ENCODE data around the gene SLC4A3.

Gene SLC4A3

GRCh38 chr2:219628235-219628985 lies 980 bp downstream of the SLC4A3 start:
- H3K4me2 ChIP-seq (ENCODE audit: low read length): peak overlapping the region; percentile 47
- WGBS (ENCODE audit: extremely low coverage, insufficient coverage, low lambda C conversion rate): no CpG with 5 or more reads among the region's 26 CpGs
- H3K18ac ChIP-seq (ENCODE audit: low read length): peak overlapping the region; percentile 54
- no peak overlapping the region for H2BK15ac ChIP-seq (replicated peaks; ENCODE audit: low read depth)
- no peaks in the 10 kb centered on the region for H3K79me2 ChIP-seq (ENCODE audit: control insufficient read depth, insufficient read depth, low read length)
- H3K4ac ChIP-seq (ENCODE audit: low read depth, low read length): peak overlapping the region; percentile 1
- no peak overlapping the region for H3K4me3 ChIP-seq (ENCODE audit: low read length)
- no peak for DNase-seq
- H3K9ac ChIP-seq (ENCODE audit: low read length): peak overlapping the region; percentile 74
- H2BK5ac ChIP-seq (ENCODE audit: low read length): no peak overlapping the region
- H2BK120ac ChIP-seq (ENCODE audit: low read depth, low read length): no peak overlapping the region
- no peak overlapping the region for H3K27ac ChIP-seq (ENCODE audit: low read depth, low read length)
- H3K56ac ChIP-seq (ENCODE audit: low read length): peak overlapping the region; percentile 85
- H2AK5ac ChIP-seq (ENCODE audit: low read length): no peak overlapping the region
- no peaks in the 10 kb centered on the region for H3K27me3 ChIP-seq (ENCODE audit: insufficient read depth, low read length, poor library complexity)
- no peaks in the 10 kb centered on the region for H3K4me1 ChIP-seq (ENCODE audit: control insufficient read depth, low read depth, low read length)
- H3K36me3 ChIP-seq (ENCODE audit: control insufficient read depth, insufficient read depth, low read length): no peaks in the 10 kb centered on the region
- H4K5ac ChIP-seq (ENCODE audit: low read length): no peak overlapping the region
- H3K79me1 ChIP-seq (ENCODE audit: low read length): no peaks in the 10 kb centered on the region
- H3K23ac ChIP-seq (ENCODE audit: low read length): peak overlapping the region; percentile 57
- H4K8ac ChIP-seq (ENCODE audit: low read depth, low read length): no peak overlapping the region

GRCh38 chr2:219628986-219629901 lies 1.8 kb downstream of the SLC4A3 start:
- Histone ChIP-seq H3K9ac (ENCODE audit: low read length) (no peak overlapping the region), H3K79me2 (ENCODE audit: control insufficient read depth, insufficient read depth, low read length) (no peaks in the 10 kb centered on the region), H3K4me1 (ENCODE audit: control insufficient read depth, low read depth, low read length) (no peaks in the 10 kb centered on the region), H2AK5ac (ENCODE audit: low read length) (no peak overlapping the region), H3K79me1 (ENCODE audit: low read length) (no peaks in the 10 kb centered on the region), H4K5ac (ENCODE audit: low read length) (no peak overlapping the region), H3K4me3 (ENCODE audit: low read length) (no peak overlapping the region), H2BK120ac (ENCODE audit: low read depth, low read length) (no peak overlapping the region), H3K56ac (ENCODE audit: low read length) (peak overlapping the region; percentile 1), H3K4ac (ENCODE audit: low read depth, low read length) (no peak overlapping the region), H3K4me2 (ENCODE audit: low read length) (no peak overlapping the region), H2BK5ac (ENCODE audit: low read length) (no peak overlapping the region), H3K27me3 (ENCODE audit: insufficient read depth, low read length, poor library complexity) (no peaks in the 10 kb centered on the region), H3K23ac (ENCODE audit: low read length) (no peak overlapping the region), H3K36me3 (ENCODE audit: control insufficient read depth, insufficient read depth, low read length) (no peaks in the 10 kb centered on the region), H3K18ac (ENCODE audit: low read length) (no peak overlapping the region), H2BK15ac (replicated peaks; ENCODE audit: low read depth) (no peak overlapping the region), H4K8ac (ENCODE audit: low read depth, low read length) (no peak overlapping the region), H3K27ac (ENCODE audit: low read depth, low read length) (no peak overlapping the region)
- no CpG with 5 or more reads among the region's 16 CpGs for WGBS (ENCODE audit: extremely low coverage, insufficient coverage, low lambda C conversion rate)
- DNase-seq: no peak

- Histone ChIP-seq H3K18ac (ENCODE audit: low read length) (no peak overlapping the region), H3K4ac (ENCODE audit: low read depth, low read length) (no peak overlapping the region), H3K56ac (ENCODE audit: low read length) (no peak overlapping the region), H4K8ac (ENCODE audit: low read depth, low read length) (no peak overlapping the region), H2BK120ac (ENCODE audit: low read depth, low read length) (no peak overlapping the region), H3K27me3 (ENCODE audit: insufficient read depth, low read length, poor library complexity) (no peaks in the 10 kb centered on the region), H3K79me1 (ENCODE audit: low read length) (no peaks in the 10 kb centered on the region), H4K5ac (ENCODE audit: low read length) (no peak overlapping the region), H2BK15ac (replicated peaks; ENCODE audit: low read depth) (no peak overlapping the region), H3K9ac (ENCODE audit: low read length) (no peak overlapping the region), H3K4me2 (ENCODE audit: low read length) (no peak overlapping the region), H3K79me2 (ENCODE audit: control insufficient read depth, insufficient read depth, low read length) (no peaks in the 10 kb centered on the region), H3K36me3 (ENCODE audit: control insufficient read depth, insufficient read depth, low read length) (no peaks in the 10 kb centered on the region), H2BK5ac (ENCODE audit: low read length) (no peak overlapping the region), H3K23ac (ENCODE audit: low read length) (no peak overlapping the region), H2AK5ac (ENCODE audit: low read length) (no peak overlapping the region), H3K4me1 (ENCODE audit: control insufficient read depth, low read depth, low read length) (no peaks in the 10 kb centered on the region), H3K4me3 (ENCODE audit: low read length) (no peak overlapping the region), H3K27ac (ENCODE audit: low read depth, low read length) (no peak overlapping the region)
- no CpG with 5 or more reads among the region's 20 CpGs for WGBS (ENCODE audit: extremely low coverage, insufficient coverage, low lambda C conversion rate)
- DNase-seq: no peak
Measured at GRCh38 chr2:219629976-219630695, 2.7 kb downstream of the SLC4A3 start.

GRCh38 chr2:219630770-219631405 lies 3.5 kb downstream of the SLC4A3 start:
- Histone ChIP-seq H3K4me3 (ENCODE audit: low read length) (no peak overlapping the region), H2BK5ac (ENCODE audit: low read length) (no peak overlapping the region), H4K5ac (ENCODE audit: low read length) (no peak overlapping the region), H3K27ac (ENCODE audit: low read depth, low read length) (no peak overlapping the region), H3K4ac (ENCODE audit: low read depth, low read length) (no peak overlapping the region), H2BK15ac (replicated peaks; ENCODE audit: low read depth) (no peak overlapping the region), H3K27me3 (ENCODE audit: insufficient read depth, low read length, poor library complexity) (no peaks in the 10 kb centered on the region), H3K79me2 (ENCODE audit: control insufficient read depth, insufficient read depth, low read length) (no peaks in the 10 kb centered on the region), H3K4me1 (ENCODE audit: control insufficient read depth, low read depth, low read length) (no peaks in the 10 kb centered on the region), H3K18ac (ENCODE audit: low read length) (no peak overlapping the region), H4K8ac (ENCODE audit: low read depth, low read length) (no peak overlapping the region), H3K36me3 (ENCODE audit: control insufficient read depth, insufficient read depth, low read length) (no peaks in the 10 kb centered on the region), H2AK5ac (ENCODE audit: low read length) (no peak overlapping the region), H3K23ac (ENCODE audit: low read length) (no peak overlapping the region), H3K4me2 (ENCODE audit: low read length) (no peak overlapping the region), H2BK120ac (ENCODE audit: low read depth, low read length) (no peak overlapping the region), H3K56ac (ENCODE audit: low read length) (peak overlapping the region; percentile 25), H3K79me1 (ENCODE audit: low read length) (no peaks in the 10 kb centered on the region), H3K9ac (ENCODE audit: low read length) (no peak overlapping the region)
- no CpG with 5 or more reads among the region's 17 CpGs for WGBS (ENCODE audit: extremely low coverage, insufficient coverage, low lambda C conversion rate)
- peak; percentile 20 for DNase-seq

DNA sequence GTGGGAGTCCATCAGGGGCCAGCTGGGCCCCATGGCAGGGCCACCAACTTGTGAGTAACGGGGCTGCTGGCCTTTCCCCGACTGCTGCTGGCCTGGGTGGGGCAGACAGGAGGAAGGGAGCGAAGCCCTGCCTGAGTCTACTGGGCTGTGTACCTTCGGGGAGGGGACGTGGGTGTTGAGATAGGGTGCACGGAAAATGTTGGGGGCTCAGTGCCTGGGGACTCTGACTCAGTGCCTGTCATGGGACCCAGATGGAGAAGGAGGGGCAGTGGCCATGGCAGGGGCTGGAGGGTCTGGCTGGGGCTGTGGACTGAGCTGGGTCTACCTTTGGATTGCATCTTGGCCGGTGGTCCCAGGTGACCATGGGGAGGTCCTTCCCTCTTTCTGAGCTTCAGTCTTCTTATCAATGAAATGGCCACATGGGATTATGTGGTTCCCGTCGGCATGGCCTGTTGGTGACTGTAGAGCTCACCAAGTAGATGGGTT lies 4.0 kb downstream of the SLC4A3 start:
- Histone ChIP-seq H3K36me3 (ENCODE audit: control insufficient read depth, insufficient read depth, low read length) (no peaks in the 10 kb centered on the region), H3K27me3 (ENCODE audit: insufficient read depth, low read length, poor library complexity) (no peaks in the 10 kb centered on the region), H2BK15ac (replicated peaks; ENCODE audit: low read depth) (no peak overlapping the region), H3K79me1 (ENCODE audit: low read length) (no peaks in the 10 kb centered on the region), H3K23ac (ENCODE audit: low read length) (no peak overlapping the region), H3K4me1 (ENCODE audit: control insufficient read depth, low read depth, low read length) (no peaks in the 10 kb centered on the region), H3K4me2 (ENCODE audit: low read length) (no peak overlapping the region), H2AK5ac (ENCODE audit: low read length) (no peak overlapping the region), H4K5ac (ENCODE audit: low read length) (no peak overlapping the region), H4K8ac (ENCODE audit: low read depth, low read length) (no peak overlapping the region), H3K4me3 (ENCODE audit: low read length) (no peak overlapping the region), H2BK120ac (ENCODE audit: low read depth, low read length) (no peak overlapping the region), H2BK5ac (ENCODE audit: low read length) (no peak overlapping the region), H3K4ac (ENCODE audit: low read depth, low read length) (no peak overlapping the region), H3K9ac (ENCODE audit: low read length) (no peak overlapping the region), H3K18ac (ENCODE audit: low read length) (no peak overlapping the region), H3K27ac (ENCODE audit: low read depth, low read length) (no peak overlapping the region), H3K79me2 (ENCODE audit: control insufficient read depth, insufficient read depth, low read length) (no peaks in the 10 kb centered on the region), H3K56ac (ENCODE audit: low read length) (no peak overlapping the region)
- no CpG with 5 or more reads among the region's 9 CpGs for WGBS (ENCODE audit: extremely low coverage, insufficient coverage, low lambda C conversion rate)
- DNase-seq: no peak
